NCI-H1092 treated with DMSO at 0.1 percent for 48 hours (cell line): Measurements from ENCODE around the gene PTPN13.
"Not testable (repeated sequence)": the region's sequence is repeated elsewhere in the genome, so short reads cannot be mapped to it uniquely, and the experiment has no call there.

Experiments
- DNase-seq: peaks from one replicate; lab custom pipeline; 2025; lab: John Stamatoyannopoulos, UW

PTPN13 gene

DNA sequence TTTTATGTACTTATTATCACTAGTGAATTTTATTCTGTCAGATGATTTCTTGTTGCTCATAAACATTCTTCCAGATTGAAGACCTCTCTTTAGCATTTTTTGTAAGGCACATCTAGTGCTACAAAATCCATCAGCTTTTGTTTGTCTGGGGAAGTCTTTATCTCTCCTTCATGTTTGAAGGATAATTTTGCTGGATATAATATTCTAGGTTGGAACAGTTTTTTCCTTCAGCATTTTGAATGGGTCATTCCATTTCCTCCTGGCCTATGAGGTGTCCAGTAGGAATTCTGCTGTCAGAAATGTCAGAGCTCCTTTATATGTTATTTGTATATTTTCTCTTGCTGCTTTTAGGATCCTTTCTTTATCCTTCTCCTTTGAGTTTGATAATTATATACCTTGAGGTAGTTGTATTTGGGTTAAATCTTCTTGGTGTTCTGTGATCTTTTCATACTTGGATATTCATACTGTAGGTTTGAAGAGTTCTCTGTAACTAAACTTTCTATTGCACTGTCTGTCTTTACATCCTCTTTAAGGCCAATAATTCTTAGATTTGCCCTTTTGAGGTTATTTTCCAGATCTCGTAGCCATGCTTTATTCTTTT, 58.3 kb downstream of the PTPN13 start:
- no peak for DNase-seq

DNA sequence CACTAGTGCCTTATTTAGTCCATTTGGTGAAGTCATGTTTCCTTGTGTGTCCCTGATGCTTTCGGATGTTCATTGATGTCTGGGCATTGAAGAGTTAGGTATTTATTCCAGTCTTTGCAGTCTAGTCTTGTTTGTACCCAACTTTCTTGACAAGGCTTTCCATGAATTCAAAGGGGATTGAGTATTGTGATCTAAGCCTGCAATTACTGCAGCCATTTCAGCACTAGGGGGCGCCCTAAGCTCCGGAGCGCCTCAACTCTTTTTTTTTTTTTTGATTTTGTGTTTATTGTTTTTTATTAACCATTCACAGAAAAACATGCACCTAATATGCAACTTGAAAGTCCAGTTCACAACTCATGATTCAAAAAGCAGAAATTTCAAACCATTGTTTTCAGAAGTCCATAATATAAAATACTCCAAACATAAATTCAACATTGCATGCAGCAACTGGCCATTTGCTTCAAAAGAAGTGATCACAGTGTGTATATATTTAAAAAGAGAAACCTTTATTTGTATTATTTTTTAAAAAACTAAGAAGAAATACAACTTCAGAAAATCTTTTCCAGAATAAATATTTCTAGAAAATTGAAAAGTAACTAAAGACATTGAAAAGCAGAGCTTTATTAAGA, 59.2 kb downstream of the PTPN13 start:
- DNase-seq = no peak

DNA sequence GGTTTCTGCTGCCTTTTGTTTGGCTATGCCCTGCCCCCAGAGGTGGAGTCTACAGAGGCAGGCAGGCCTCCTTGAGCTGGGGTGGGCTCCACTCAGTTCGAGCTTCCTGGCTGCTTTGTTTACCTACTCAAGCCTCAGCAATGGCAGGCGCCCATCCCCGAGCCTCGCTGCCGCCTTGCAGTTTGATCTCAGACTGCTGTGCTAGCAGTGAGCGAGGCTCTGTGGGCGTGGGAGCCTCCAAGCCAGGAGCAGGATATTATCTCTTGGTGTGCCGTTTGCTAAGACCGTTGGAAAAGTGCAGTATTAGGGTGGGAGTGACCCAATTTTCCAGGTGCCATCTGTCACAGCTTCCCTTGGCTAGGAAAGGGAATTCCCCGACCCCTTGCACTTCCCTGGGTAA, 62.7 kb downstream of the PTPN13 start:
- DNase-seq = not testable (repeated sequence)

GRCh38 chr4:86657382-86657781, 63.3 kb downstream of the PTPN13 start:
- no peak for DNase-seq

DNA sequence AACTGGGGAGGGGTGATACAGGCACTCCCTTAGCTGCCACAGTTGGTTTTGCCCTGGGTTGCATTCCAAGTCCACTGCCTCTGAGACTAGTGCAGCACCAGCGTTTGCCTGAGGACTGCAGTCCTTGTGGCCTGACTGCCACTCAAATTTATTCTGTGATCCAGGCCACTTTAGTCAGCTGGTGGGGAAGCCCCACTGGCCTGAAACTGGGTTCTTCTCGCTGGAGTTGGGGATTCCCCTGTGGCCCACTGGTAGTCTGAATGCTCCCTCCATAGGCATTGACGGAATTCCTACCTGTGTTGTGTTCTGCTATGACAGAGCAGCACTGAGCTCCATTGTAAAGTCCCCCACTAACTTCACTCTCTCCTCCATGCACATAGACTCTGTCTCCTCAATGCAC, 63.8 kb downstream of the PTPN13 start:
- DNase-seq = no peak

GRCh38 chr4:86660401-86660800, 66.3 kb downstream of the PTPN13 start:
- no peak for DNase-seq

GRCh38 chr4:86661006-86661405, 66.9 kb downstream of the PTPN13 start:
- DNase-seq = no peak

DNA sequence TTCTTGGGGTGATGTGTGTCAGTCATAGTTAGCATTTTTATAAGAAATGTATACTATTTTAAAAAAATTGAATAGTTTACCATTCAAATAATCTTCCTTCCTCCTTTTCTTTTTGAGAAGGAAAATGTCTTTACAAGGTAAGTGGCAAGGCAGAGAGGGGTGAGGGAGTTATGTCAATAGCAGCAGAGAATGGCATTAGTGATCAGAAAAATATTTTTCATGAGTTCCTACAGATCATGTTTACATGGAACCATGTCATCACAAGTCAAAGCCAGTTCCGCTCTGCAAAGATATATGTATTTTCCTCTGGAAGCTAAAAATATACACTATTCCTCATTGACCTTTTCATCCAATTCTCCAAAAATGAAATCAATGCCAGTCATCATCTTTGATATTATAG, 67.3 kb downstream of the PTPN13 start:
- DNase-seq = no peak

DNA sequence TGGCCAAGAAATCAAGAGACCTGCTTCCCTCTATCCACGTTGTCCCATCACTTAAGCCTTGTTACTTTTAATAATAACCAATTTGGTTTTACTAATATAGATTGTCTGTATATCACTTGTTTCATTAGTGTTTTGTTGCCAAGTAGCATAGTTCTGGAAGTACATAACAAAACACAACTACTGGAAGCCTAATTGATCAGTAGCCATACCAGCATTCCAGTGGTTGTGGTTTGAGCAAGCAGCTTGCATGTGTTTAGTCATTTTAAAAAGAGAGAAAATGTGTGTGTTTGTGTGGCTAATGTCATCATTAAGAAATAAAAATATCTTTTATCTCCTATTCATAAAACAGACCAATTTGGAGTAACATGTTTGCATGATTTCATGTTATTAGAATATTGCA, 70.8 kb downstream of the PTPN13 start:
- no peak for DNase-seq

- DNase-seq = no peak
Observed at GRCh38 chr4:86670298-86670697, 76.2 kb downstream of the PTPN13 start.

- no peak for DNase-seq
Observed at GRCh38 chr4:86670756-86671155, 76.6 kb downstream of the PTPN13 start.

- DNase-seq = no peak
Observed at GRCh38 chr4:86675548-86675947, 81.4 kb downstream of the PTPN13 start.

DNA sequence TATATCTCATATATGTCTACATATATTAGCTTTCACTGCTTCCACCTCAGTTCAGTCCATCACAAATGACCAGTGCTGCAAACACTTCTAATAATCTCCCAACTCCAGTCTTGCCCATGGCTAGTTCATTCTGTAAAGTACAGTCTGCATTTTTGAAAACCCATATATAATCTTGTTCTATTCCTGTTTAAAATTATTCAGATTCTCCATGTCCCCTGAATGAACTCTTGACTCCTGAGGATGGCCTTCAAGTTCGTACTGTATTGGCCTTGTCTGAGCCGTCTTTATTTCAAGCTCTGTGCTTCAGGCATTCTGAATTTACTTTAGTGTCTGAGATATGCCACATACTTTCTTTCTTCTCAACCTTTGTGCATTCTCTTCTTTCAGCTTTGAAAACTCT, 84.7 kb downstream of the PTPN13 start:
- DNase-seq = no peak

DNA sequence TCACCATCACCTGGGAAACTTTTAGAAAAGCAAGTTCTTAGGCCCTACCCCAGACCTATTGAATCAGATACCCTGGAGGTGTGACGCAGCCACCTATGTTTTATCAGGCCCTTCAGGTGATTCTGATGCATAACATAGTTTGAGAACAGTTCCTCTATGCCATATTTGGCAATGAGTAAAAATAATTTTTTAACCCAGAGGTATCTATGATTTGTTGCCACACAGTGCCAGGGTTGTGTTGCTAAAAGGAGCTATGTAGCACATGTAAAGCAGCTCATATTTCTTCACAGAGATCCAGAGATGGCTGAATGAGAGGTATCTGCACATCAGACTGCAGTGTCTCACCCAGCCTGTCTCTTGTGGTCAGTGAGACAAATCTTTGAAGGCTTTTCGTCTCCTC, 85.3 kb downstream of the PTPN13 start:
- no peak for DNase-seq

- DNase-seq = no peak
Observed at GRCh38 chr4:86683167-86683566, 89.1 kb downstream of the PTPN13 start.

GRCh38 chr4:86683983-86684382, 89.9 kb downstream of the PTPN13 start:
- DNase-seq = no peak

DNA sequence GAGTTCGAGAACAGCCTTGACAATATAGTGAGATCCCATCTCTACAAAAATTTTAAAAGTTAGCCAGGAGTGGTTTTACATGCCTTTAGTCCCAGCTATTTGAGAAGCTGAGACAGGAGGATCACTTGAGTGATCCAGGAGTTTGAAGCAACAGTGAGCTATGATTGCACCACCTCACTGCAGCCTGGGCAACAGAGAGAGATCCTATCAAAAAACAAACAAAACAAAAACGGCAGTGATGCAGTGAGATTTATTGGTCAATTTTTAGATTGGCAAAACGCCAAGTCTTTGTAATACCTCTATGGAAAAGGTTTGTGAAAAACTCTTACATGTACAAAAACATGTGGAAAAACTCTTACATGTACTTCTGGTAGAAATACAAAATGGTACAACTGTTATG, 91.3 kb downstream of the PTPN13 start:
- DNase-seq = no peak

- DNase-seq = no peak
Observed at GRCh38 chr4:86686741-86687140, 92.6 kb downstream of the PTPN13 start.

GRCh38 chr4:86688026-86688425, 93.9 kb downstream of the PTPN13 start:
- no peak for DNase-seq

GRCh38 chr4:86704601-86705000, 110.5 kb downstream of the PTPN13 start:
- DNase-seq = no peak

DNA sequence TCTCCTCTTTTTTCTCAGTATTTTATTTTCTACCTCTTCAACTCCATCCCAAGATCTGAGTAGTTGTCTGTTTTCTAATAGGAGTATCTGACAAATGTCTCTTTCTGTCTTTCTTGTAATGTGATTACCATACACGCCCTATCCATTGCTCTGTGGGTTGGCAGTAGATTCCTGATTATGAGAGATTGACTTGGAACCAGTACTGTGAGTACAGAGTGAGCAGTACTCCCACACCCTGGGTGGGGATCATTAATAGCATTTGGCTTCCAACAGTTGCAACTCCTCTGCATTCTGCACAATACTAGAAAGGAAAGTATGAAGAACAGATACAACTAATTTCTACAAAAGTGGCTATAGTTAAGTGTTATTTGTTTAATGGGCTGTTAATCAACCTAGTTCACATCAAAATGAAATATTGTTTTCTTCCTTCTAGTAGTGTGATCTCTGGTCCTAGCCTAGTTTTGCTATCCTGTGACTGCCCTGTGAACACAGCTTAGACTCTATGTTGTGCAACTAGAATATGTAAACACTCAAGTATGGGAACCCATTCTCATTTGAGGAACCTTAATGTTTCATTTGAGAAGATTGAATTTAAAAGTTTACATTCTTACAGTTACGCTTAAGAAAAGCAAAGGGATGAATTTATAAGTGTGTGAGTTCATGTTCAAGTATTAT, 112.9 kb downstream of the PTPN13 start:
- no peak for DNase-seq

DNA sequence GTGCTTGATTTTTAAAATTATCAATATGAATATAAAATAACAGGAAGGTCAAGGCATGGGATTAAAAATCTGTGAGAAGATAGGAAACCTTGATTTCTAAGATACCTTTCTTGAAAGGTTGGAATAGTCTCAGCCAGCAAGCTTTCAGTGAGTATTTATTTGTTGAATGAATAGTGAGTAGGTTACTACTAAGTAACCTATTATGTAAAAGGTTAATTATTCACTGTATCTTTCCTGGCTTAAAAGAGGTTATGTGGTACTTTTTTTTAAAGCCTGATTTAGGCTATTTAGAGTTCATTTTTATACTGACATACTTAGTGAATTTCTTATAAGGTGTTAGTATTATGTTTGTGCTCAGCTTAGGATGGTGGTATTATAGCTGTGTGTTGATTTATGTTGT, 123.5 kb downstream of the PTPN13 start:
- no peak for DNase-seq

- DNase-seq = no peak
Observed at GRCh38 chr4:86718152-86718551, 124.0 kb downstream of the PTPN13 start.

- DNase-seq = not testable (repeated sequence)
Observed at GRCh38 chr4:86719149-86719548, 125.0 kb downstream of the PTPN13 start.
